ENCODE data around the gene TEK.

DNA sequence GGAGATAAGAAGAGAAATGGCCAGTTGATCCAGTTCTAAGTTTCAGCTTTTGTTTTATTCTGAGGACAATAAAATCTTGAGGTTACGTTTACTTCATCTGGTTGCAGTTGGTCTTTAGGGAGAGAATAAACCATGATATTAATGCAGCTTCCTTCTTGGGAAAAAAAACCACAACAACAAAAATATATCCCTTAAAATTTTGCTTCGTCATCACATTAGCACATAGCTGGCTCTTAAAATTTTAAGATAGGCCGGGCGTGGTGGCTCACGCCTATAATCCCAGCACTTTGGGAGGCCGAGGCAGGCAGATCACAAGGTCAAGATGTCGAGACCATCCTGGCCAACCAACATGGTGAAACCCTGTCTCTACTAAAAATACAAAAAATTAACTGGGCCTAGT, 101.6 kb downstream of the TEK start:
- TF ChIP-seq, protein P1, sequence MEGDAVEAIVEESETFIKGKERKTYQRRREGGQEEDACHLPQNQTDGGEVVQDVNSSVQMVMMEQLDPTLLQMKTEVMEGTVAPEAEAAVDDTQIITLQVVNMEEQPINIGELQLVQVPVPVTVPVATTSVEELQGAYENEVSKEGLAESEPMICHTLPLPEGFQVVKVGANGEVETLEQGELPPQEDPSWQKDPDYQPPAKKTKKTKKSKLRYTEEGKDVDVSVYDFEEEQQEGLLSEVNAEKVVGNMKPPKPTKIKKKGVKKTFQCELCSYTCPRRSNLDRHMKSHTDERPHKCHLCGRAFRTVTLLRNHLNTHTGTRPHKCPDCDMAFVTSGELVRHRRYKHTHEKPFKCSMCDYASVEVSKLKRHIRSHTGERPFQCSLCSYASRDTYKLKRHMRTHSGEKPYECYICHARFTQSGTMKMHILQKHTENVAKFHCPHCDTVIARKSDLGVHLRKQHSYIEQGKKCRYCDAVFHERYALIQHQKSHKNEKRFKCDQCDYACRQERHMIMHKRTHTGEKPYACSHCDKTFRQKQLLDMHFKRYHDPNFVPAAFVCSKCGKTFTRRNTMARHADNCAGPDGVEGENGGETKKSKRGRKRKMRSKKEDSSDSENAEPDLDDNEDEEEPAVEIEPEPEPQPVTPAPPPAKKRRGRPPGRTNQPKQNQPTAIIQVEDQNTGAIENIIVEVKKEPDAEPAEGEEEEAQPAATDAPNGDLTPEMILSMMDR (conservative IDR thresholded peaks at IDR 0.05) = no peak
- TF ChIP-seq ZFX (IDR thresholded peaks at IDR 0.05) = no peak
